GM19463 (cell line): ENCODE data around the gene CD109.
"Not testable (repeated sequence)": the region's sequence is repeated elsewhere in the genome, so short reads cannot be mapped to it uniquely, and the experiment has no call there.

Experiments used
- ATAC-seq: cut with Tn5 transposase; IDR thresholded peaks from one replicate; pipeline ENCODE4 v1.9.1; 2021; ENCODE audit warnings: mild to moderate bottlenecking, moderate library complexity; ENCODE audit not compliant: unreplicated experiment

The CD109 gene

DNA sequence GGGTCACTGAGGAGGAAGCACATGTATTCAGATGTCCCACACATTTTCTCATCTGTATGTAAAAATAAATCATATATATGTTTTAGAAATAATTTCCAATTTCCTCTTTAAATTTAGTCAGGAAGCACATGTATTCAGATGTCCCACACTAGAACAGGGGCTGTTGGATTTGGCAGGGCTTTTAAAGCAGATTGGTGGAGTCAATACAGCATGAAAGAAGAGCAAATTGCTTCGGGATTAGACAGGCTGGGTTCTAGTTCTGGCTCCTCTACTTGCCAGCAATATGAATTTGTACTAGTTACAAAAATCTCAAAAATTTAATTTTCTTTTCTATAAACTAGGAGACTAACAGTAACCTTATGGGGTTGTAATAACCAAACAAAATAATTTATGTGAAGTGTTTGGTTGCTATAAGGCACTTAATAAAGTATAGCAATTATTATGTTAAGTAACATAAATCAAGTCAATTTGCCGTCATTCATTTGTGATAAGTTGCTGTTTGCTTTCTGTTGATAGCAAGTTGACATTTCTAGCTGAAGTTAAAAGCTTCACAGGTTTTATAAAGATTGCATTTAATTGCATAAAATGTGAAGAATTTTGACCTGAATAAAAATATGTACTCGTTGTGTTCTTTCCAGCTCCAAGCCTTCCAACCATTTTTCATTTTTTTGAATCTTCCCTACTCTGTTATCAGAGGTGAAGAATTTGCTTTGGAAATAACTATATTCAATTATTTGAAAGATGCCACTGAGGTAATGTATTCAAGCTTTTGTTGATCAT lies 88.9 kb downstream of the CD109 start:
- ATAC-seq, result no peak

DNA sequence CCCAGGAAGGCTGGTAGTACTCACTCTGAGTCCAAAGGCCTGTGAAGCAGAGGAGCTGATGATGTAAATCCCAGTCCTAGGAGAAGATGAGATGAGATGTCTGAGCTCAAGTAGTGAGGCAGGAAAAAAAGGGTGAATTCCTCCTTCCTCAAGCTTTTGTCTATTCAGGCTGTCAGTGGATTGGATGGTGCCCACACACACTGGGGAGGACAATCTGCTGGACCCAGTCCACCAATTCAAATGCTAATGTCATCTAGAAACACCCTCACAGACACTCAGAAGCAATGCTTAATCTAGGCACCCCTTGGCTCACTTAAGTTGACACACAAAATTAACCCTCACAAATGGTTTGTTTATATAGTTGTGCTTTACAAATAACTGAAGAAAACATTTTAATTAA lies 94.6 kb downstream of the CD109 start:
- no peak for ATAC-seq

DNA sequence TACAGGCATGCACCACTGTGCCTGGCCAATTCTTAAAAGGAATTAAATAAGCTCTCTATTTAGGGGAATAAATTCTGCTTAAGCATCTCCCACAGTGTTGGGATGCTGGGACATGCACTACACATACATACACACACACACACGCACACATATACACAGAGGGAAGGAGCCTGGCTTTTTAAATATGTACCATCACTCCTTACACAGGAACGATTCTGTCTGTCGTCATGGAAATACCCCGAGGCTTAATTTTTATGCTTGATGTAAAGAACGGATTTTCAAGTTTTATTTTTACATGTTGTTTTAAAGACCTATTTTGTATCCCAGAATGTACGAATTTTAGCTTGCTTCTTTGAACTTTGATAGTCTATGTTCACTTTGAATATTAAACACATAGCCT lies 95.3 kb downstream of the CD109 start:
- no peak for ATAC-seq

DNA sequence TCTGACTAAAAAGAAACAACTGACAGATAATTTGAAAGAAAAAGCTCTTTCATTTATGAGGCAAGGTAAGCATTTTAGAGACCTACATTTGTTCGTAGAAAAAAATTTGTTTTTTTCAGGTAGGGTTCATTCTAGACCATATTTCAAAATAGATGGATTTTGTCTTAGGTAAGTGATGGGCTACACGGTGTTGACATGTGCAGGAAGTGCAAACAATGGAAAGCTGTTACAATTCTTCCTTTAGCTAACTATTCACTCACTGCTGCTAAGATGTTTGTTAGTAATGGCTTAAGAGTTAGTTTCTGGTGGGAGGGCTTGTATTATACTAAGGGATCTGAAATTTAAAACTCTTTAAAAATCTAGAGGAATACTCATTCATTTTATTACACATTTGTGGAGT lies 96.7 kb downstream of the CD109 start:
- ATAC-seq, result no peak

DNA sequence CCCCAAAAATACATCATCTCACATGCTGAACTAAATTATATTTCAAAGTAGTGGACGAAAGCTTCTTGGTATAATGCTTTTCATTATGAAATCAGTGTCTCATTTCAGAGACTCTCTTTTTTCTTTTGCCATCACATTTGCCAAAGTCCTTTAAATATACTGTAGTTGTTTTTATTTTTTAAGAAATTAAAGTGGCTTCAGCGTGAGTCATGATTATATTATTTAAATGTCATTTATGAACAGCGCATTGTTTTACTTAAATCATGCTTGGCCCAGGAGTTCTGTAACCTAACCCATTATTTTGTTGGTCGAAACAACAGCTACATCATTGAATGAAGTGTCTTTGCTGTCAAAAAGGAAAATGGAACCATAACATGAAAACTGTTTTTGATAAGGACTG lies 100.9 kb downstream of the CD109 start:
- no peak for ATAC-seq

DNA sequence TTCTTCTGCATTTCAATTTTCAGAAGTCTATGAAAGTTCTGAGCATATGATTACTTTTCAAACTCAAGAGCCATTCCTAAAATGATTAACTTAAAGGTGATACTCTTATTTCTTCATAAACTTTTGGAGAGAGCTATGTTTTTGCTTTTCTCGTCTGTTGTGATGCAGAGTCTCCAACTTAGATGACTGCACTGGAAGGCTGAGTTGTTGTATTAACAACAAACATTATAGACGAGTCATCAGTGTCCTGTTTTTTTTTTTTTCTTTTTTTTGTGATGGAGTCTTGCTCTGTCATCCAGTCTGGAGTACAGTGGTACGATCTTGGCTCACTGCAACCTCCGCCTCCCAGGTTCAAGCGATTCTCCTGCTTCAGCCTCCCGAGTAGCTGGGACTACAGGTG lies 101.9 kb downstream of the CD109 start:
- ATAC-seq, result no peak

DNA sequence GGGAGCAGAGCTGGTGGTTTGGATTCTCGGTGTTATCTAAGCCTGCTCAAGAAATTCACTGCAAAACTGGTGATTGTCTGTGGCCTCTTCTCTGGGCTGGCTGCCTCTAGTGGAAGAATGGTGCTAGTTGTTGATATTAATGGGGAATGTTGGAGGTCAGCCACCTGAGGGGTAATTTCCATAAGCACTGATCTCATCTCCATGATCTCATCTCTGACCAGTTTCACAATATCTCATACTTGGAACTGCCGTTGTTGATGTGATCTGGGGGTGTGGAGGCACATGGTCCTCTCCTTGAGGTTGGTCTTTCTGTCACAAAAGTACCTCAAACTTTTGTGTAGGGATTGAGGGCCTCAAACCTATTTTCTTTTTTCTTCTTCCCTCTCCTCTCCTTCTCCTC lies 102.6 kb downstream of the CD109 start:
- peak; percentile 86 for ATAC-seq

DNA sequence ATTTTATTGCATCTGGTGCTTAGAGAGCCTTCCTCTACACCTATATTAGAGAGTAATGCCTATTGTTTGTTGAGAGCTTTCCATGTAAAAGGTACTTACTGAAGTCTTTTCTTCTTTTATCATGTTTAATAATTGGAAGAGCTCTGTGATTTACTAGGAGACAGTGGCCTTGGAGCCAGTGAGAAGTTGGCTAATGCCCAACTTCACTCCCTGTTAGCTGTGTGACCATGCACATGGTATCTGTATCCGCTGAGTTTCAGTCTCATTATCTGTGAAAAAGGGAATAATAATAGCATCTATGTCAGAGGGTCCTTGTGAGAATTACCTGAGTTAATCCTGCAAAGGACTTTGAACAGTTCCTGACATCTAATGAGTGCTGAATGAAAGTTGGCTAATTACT lies 105.0 kb downstream of the CD109 start:
- ATAC-seq, result no peak

DNA sequence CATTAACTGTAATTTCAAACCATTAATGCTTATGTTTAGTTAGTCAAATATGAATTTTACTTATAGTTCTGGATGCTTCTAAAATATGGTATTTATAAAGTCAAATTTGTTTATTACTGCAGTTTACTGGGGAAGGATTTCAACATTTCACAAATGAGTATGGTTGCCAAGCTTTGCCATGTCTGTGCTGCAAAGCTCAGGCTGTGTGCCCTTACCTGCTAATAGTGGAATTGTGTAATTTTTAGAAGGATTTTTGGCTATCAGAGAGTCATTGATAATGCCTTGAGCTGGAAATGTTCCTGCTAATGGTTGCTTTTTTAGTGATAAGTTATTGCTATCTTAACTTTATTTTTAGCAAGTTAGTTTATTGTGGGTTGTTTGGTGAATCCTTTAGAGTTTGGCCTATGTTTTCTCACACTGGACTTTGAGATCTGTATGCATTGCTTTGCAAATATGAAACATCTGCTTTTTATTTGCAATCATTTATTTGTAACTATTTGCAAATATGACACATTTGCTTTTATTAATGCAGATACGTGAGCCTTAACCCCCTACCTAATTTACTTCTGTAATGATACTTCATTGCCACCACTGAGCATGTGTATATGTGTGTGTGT lies 105.8 kb downstream of the CD109 start:
- no peak for ATAC-seq

DNA sequence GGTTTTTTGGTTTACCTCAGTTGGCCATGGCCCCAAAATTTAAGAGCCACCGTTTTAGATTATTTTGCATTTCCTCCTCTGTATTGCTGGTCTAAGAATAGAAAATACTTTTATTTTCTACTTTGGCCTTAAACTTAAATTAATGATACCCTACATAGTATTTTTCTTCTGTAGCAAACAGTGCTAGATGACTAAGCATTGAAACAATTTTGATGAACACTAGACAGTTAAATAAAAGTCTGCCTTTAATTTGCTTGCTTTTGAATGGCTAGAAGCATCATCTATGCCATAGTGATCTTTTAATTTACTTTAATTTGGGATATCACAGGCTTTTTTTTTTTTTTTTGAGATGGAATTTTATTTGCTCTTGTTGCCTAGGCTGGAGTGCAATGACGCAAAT lies 106.4 kb downstream of the CD109 start:
- no peak for ATAC-seq

DNA sequence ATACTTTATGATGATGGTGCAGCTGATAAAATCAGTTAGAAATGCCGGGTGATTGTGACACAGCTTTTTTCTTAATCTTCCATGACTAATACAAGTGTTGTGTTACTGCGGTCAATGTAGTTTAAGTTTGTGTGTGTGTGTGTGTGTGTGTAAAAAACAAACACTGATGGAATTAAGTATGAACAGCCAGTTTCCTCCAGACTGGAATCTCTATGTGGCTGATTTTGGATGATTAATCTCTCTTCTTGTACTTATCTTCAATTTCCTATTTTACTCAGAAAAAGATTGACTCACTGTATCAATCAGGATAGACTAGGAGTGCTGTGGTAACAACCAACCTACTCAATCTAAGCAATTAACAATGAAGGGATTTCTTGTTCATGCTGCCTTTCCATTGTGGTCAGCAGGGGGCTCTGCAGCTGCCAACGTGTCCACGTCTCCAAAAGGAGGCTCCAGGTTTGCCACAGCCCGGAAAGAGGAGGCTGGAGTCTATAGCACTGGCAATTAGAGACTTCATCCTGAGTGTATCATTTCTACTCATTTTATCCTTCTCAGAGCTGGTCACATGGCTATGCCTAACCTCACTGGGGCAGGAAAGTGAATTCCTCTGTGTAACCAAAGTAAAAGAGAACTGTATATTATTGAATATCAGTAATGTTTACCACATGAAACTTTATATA lies 107.7 kb downstream of the CD109 start:
- ATAC-seq, result no peak

DNA sequence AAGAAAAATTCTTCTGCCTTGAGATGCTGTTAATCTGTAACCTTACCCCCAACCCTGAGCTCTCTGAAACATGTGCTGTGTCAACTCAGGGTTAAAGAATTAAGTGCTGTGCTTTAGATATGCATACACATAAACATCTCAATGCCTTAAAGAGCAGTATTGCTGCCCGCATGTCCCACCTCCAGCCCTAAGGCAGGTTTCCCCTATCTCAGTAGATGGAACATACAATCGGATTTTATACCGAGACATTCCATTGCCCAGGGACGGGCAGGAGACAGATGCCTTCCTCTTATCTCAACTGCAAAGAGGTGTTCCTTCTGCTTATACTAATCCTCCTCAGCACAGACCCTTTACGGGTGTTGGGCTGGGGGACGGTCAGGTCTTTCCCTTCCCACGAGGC lies 109.2 kb downstream of the CD109 start:
- ATAC-seq, result not testable (repeated sequence)

DNA sequence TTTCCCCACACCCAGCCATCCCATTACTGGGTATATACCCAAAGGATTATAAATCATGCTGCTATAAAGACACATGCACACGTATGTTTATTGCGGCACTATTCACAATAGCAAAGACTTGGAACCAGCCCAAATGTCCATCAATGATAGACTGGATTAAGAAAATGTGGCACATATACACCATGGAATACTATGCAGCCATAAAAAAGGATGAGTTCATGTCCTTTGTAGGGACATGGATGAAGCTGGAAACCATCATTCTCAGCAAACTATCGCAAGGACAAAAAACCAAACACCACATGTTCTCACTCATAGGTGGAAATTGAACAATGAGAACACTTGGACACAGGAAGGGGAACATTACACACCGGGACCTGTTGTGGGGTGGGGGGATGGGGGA lies 110.0 kb downstream of the CD109 start:
- not testable (repeated sequence) for ATAC-seq

DNA sequence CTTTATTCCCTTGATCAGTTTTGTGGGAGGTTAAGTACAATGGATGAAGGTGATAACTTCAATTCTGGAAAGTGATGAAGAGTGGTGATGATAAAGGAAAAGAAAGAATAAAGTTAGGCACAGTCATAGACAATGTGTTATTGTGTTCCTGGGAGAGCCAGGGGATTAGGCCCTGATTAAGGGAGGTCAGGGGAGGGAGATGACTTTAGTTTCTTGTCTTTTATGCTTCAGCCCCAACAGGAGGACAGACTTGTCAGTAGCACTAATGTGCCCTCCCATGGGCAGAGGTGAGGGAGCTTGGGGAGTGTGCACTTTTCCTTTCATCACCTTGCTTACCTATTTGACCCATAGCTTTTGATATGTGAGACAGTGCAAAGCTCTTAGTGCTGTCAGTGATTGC lies 115.7 kb downstream of the CD109 start:
- no peak for ATAC-seq

DNA sequence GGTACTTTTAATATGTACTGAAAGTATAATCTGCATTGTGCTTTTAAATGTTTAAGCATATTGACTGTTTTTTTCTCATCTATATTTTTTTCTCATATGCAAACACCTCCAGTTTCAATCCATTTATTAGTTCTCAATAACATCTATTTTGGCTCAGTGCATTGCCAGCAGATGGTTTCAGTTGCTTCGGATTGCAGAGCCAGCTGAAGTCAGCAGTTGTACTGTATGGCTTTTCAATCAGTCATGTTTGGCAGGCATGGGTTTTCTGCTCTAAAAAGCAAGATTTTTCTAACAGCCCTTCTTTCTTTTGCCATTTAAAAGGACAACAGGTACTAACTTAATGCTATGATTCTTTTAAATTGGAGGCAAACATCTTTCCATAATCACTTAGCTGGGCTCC lies 121.2 kb downstream of the CD109 start:
- ATAC-seq, result no peak

DNA sequence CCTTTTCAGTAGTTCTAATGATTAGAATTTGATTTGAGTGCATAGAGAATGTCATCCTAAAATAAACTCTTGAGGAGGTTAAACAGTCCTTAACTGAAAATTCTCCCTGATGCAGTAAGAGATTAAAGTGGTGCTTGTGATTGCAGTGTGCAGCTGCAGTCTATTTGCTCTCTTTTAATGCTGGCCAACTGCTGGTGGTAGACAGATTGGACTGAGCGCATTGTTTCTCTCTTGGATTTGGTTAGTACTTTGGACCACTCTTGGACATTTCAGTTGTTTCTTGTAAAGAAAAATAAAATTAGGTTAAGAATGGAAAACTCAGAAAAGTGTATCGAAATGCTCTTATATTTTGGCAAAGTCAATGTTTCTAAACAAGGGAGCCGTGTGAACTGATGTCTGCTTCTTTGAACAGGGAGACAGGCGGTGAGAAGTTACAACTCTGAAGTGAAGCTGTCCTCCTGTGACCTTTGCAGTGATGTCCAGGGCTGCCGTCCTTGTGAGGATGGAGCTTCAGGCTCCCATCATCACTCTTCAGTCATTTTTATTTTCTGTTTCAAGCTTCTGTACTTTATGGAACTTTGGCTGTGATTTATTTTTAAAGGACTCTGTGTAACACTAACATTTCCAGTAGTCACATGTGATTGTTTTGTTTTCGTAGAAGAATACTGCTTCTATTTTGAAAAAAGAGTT lies 127.2 kb downstream of the CD109 start:
- ATAC-seq, result no peak

DNA sequence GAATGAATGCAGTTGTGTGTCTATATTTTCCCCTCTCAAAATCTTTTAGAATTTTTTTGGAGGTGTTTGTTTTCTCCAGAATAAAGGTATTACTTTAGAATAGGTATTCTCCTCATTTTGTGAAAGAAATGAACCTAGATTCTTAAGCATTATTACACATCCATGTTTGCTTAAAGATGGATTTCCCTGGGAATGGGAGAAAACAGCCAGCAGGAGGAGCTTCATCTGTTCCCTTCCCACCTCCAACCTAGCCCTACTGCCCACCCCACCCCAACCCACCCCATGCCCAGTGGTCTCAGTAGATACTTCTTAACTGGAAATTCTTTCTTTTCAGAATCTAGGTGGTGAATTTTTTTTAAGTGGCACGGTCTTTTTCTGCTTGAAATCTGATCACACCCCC lies 127.8 kb downstream of the CD109 start:
- ATAC-seq, result no peak

DNA sequence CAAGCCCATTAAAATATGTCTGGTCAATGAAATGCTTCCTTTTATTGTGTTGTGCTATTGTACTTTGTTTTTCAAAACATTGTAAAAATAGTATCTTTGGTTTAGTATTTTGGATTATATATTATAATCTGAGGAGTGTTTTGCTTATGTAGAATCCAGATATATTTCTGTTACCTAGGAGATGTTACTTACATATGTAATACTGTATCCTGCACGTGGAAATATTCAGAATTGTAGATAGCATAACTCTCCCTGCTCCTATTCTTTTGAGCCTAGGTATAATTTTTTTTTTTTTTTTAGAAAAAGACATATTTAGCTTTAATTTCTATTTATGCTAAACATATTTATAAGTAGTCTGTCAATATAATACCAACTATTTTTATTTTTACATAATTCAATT lies 130.6 kb downstream of the CD109 start:
- no peak for ATAC-seq

DNA sequence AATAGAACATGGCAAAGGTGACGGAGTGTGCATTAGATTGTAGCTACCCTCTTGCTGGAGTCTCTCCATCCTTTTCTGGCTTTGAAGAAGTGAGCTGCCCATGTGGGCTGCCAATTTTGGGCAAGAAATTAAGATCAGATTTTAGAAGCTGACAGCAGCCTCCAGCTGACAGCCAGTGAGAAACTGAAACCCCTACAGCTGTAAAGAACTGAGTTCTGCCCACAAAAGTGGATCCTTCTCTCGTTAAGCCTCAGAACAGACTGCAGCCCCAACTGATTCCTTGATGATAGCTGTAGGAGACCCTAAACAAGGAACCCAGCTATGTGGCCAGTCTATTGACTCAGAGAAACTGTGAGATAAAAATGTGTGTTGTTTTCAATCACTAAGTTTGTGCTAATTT lies 134.1 kb downstream of the CD109 start:
- ATAC-seq, result peak; percentile 45

DNA sequence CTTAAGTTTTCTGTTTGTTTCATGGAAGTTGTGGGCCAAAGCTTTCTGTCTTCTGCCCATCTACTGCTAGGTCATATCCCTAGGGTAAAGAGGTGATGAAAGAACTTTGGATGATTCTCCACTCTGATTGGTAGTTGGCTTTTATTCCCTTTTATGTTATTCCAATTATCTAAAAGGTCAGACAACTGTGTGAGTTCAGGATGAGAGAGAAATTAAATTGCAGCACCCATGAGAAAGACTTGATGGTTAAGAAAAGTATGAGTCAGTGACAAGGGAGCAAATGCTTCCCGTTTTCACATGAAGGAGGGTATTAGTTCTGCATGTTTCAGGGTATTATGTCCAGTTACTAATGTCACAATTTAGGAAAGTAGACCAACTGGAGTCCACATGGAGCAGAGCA lies 136.3 kb downstream of the CD109 start:
- ATAC-seq, result no peak

DNA sequence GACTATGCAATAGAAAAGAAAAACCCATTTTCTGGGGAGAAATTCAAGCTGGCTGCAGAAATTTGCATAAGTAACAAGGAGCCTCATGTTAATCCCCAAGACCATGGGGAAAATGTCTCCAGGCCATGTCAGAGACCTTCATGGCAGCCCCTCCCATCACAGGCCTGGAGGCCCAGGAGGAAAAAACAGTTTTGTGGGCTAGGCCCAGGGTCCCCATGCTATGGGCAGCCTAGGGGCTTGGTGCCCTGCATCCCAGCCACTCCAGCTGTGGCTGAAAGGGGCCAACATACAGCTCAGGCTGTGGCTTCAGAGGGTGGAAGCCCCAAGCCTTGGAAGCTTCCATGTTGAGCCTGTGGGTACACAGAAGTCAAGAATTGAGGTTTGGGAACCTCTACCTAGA lies 148.7 kb downstream of the CD109 start:
- ATAC-seq, result not testable (repeated sequence)

DNA sequence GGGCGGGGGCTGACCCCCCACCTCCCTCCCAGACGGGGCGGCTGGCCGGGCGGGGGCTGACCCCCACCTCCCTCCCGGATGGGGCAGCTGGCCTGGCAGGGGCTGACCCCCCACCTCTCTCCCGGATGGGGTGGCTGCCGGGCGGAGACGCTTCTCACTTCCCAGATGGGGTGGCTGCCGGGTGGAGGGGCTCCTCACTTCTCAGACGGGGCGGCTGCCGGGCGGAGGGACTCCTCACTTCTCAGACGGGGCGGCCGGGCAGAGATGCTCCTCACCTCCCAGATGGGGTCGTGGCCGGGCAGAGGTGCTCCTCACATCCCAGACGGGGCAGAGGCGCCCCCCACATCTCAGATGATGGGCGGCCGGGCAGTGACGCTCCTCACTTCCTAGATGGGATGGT lies 155.0 kb downstream of the CD109 start:
- ATAC-seq, result not testable (repeated sequence)
